ENCODE measurements around the gene CES2. TPM values are rescaled to one million over a fixed set of nuclear protein-coding genes. Genes with fewer than 3 reads are reported as not detected.

The CES2 gene
- total and polyA plus RNA-seq, 2 donors (not counting 3 experiments of a cell fraction or from before 2014, with no cell fraction given), result 19.1 to 28.8 TPM

DNA sequence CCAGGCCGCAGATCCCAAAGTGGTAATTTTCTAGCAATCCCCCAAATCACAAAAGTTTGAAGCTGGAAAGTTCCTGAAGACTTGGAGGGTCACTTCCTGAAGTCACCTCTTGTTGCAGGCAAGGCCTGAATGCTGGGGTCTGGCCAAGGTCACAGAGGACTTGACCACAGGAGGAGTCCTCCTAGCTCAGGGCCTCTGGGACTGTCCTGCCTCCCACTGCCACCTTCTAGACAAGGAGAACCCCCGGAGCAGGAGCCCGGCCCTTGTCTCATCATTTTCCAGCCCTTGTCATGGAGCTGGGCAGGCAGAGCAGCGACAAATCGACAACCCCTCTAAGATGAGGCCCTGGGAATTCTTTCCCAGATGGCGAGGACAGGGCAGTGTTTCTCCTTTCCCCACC lies 17.0 kb upstream of the CES2 start:
- DNase-seq (ENCODE audit: low read depth, low spot score) (no peak), FAIRE-seq (no peak)
- no TSS peak for BruUV-seq (replicated peaks)
- no peak overlapping the region for H2AFZ ChIP-seq (ENCODE audit: low read depth, low read length)
- no peak overlapping the region for H3K4me2 ChIP-seq (ENCODE audit: insufficient read depth, low read length)
- no peaks in the 10 kb centered on the region for H4K20me1 ChIP-seq (replicated peaks; ENCODE audit: control insufficient read depth, extremely low read depth, insufficient read depth, low read length)
- intact Hi-C loops (cut with micrococcal nuclease) (no loop called here), dilution Hi-C loops (cut with MboI; ENCODE audit: extremely low pct_ligation_motif_present, low sequenced_read_pairs) (no loop called here)
- H3K9ac ChIP-seq (replicated peaks; ENCODE audit: extremely low read depth, insufficient read depth, low read length), result no peak overlapping the region
- H3K4me3 ChIP-seq (replicated peaks in 1 of 3; ENCODE audit: insufficient read depth in 1 of 3, low read depth in 1 of 3, low read length in 3 of 3), result no peak overlapping the region
- no peaks in the 10 kb centered on the region for H3K9me1 ChIP-seq (replicated peaks; ENCODE audit: control insufficient read depth, extremely low read depth, insufficient read depth, low read length)
- H3K27ac ChIP-seq (ENCODE audit: insufficient read depth, low read depth, low read length), result no peak overlapping the region
- H3K27me3 ChIP-seq (ENCODE audit: control insufficient read depth in 2 of 2, insufficient read depth in 2 of 2, low read length in 2 of 2), result peaks cover 16 to 22% of the 10 kb centered on the region in 2 experiments
- H3K9me3 ChIP-seq (replicated peaks; ENCODE audit: control insufficient read depth, insufficient read depth, low read length), result no peaks in the 10 kb centered on the region
- CTCF ChIA-PET, result interaction anchor here (1.0 to 5.2 kb wide), 6 partner anchors 8 to 237 kb away, joined by 3 to 25 read pairs (median 4); no protein-coding TSS in a partner anchor
- TF ChIP-seq MYC (IDR thresholded peaks at IDR 0.05; ENCODE audit: low read depth, low read length) (no peak), JUN (IDR thresholded peaks at IDR 0.05; ENCODE audit: borderline replicate concordance, insufficient read depth, insufficient read length, low read depth) (no peak), POLR2A (IDR thresholded peaks at IDR 0.05; ENCODE audit: low read depth, low read length) (no peak), GATA2 (IDR thresholded peaks at IDR 0.05; ENCODE audit: insufficient read depth, insufficient read length, low read depth, low read length) (no peak)
- TF ChIP-seq, protein P1, sequence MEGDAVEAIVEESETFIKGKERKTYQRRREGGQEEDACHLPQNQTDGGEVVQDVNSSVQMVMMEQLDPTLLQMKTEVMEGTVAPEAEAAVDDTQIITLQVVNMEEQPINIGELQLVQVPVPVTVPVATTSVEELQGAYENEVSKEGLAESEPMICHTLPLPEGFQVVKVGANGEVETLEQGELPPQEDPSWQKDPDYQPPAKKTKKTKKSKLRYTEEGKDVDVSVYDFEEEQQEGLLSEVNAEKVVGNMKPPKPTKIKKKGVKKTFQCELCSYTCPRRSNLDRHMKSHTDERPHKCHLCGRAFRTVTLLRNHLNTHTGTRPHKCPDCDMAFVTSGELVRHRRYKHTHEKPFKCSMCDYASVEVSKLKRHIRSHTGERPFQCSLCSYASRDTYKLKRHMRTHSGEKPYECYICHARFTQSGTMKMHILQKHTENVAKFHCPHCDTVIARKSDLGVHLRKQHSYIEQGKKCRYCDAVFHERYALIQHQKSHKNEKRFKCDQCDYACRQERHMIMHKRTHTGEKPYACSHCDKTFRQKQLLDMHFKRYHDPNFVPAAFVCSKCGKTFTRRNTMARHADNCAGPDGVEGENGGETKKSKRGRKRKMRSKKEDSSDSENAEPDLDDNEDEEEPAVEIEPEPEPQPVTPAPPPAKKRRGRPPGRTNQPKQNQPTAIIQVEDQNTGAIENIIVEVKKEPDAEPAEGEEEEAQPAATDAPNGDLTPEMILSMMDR (IDR thresholded peaks at IDR 0.05; ENCODE audit: extremely low read depth in 1 of 2, insufficient read depth in 1 of 2, low read depth in 1 of 2, low read length in 2 of 2), result no peak
- no peaks in the 10 kb centered on the region for H3K36me3 ChIP-seq (ENCODE audit: control insufficient read depth in 2 of 2, extremely low read depth in 1 of 2, insufficient read depth in 2 of 2, low read length in 2 of 2)
- POLR2A ChIA-PET, result no interaction called here
- H3K4me1 ChIP-seq (ENCODE audit: control insufficient read depth, extremely low read depth, insufficient read depth, low read length), result no peaks in the 10 kb centered on the region
- H3K79me2 ChIP-seq (ENCODE audit: control insufficient read depth, insufficient read depth, low read length), result no peaks in the 10 kb centered on the region

Data from endothelial cell of umbilical vein (primary cell).